Right atrium auricular region (tissue), 2 donors: ENCODE data around the gene LCE3B. TPM values are rescaled to one million over a fixed set of nuclear protein-coding genes. Genes with fewer than 3 reads are reported as not detected.
"Not testable (repeated sequence)": the region's sequence is repeated elsewhere in the genome, so short reads cannot be mapped to it uniquely, and the experiment has no call there.

Source experiments
- DNase-seq: peaks from one replicate; pipeline ENCODE4 v3.0.0-alpha.2; 2019; ENCODE audit warnings: low spot score
- H3K27ac ChIP-seq, 2 donors: fragments of 200-600 bp; sonication (generic); 1 replicate in 1 of 2; 2 replicates in 1 of 2; pipeline ENCODE4 v1.5.1; 2016 to 2019
- H3K27me3 ChIP-seq, 2 donors: fragments of 200-600 bp; sonication (generic); one replicate each; pipeline versions ENCODE4 v1.5.1 to v1.6.0; 2017 to 2019
- H3K36me3 ChIP-seq: fragments of 200-600 bp; sonication (generic); one replicate; pipeline ENCODE4 v1.5.1; 2016
- H3K4me1 ChIP-seq, 2 donors: fragments of 200-600 bp; sonication (generic); one replicate each; pipeline versions ENCODE4 v1.5.1 to v1.6.0; 2017 to 2019
- H3K4me3 ChIP-seq, 2 donors: fragments of 200-600 bp; sonication (generic); 1 replicate in 1 of 2; 2 replicates in 1 of 2; pipeline ENCODE4 v1.5.1; 2017 to 2019; ENCODE audit warnings: mild to moderate bottlenecking in 1 of 2, moderate library complexity in 1 of 2
- H3K9me3 ChIP-seq, 2 donors: fragments of 200-600 bp; sonication (generic); one replicate each; pipeline ENCODE4 v1.5.1; 2019
- CTCF ChIP-seq, 2 donors: fragments of 200-600 bp; sonication (generic); IDR thresholded peaks; one replicate each; pipeline ENCODE4 v1.5.1; 2019; ENCODE audit warnings: antibody characterized with exemption in 2 of 2
- total RNA-seq, 2 donors: library from RNA; depleted of rRNA; stranded (reverse); fragments of >200 nt; gene quantifications; one replicate each; pipeline ENCODE4 v1.1.0, GENCODE V29; 2016

The LCE3B gene
- not detected for total RNA-seq

DNA sequence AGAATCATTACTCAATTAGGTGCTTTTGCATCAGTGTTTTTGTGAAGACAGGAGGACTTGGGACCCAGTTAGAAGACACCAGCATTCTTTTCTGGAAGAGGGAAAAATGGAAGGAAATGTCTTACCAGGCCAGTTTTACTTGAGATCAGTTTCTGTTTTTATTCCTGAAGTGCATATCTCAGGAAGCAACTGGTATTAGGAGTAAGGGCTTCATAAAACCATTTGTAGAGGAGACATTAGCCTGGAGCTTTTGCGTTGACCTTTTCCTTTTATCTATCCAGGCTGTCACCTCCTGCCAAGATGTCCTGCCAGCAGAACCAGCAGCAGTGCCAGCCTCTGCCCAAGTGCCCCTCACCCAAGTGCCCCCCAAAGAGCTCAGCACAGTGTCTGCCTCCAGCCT is at the start of gene LCE3B:
LCE3B (plus strand) TSS at position 301 of the 400 bp plus-strand sequence; CDS start at position 301, 0 bp downstream.
- TF ChIP-seq CTCF (IDR thresholded peaks at IDR 0.05): no peak
- H3K27me3 ChIP-seq: no peaks in the 10 kb centered on the region
- no peak within 1 kb of the TSS for H3K27ac ChIP-seq
- peaks cover 0 to 11% of the 10 kb centered on the region in 2 donors for H3K9me3 ChIP-seq
- no peak for DNase-seq
- no peaks in the 10 kb centered on the region for H3K36me3 ChIP-seq
- H3K4me3 ChIP-seq: no peak within 1 kb of the TSS
- H3K4me1 ChIP-seq: no peaks in the 10 kb centered on the region

GRCh38 chr1:152565115-152565514 is 48.5 kb upstream of the LCE3B start:
- Histone ChIP-seq H3K4me1 (no peaks in the 10 kb centered on the region), H3K4me3 (no peak overlapping the region), H3K27me3 (no peaks in the 10 kb centered on the region), H3K9me3 (peaks cover 0 to 19% of the 10 kb centered on the region in 2 donors), H3K27ac (no peak overlapping the region), H3K36me3 (no peaks in the 10 kb centered on the region)
- DNase-seq: no peak
- TF ChIP-seq CTCF (IDR thresholded peaks at IDR 0.05): no peak

DNA sequence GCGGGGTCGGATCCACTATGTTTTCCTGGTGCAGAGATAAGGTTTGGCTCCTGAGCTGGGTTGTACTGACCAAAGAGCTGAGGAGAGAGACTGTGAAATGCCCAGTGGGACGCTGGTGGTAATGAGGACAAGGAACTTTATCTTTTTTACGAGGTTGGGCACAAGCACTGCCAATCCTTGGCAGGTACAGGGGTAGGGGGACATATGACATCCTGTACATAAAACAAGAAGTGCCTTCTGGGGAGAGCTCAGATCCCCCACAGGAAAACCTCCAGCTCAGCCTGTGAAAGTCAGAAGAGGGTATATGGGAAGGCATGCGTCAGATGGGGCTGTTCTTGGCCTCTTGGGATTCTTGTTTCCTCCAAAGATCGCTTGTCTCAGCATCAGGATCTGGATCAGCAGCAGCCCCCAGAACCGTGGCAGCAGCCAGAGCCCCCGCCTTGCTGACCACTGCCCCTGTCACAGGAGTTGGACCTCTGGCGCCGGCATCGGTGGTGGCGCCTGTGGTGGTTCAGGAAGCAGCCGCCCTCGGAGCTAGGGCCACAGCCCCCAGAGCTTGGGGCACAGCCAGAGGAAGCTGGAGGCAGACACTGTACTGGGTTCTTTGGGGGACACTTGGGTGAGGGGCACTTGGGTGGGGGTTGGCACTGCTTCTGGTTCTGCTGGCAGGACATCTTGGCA is 47.9 kb upstream of the LCE3B start:
- no peaks in the 10 kb centered on the region for H3K27me3 ChIP-seq
- no peaks in the 10 kb centered on the region for H3K4me1 ChIP-seq
- no peak for TF ChIP-seq CTCF (IDR thresholded peaks at IDR 0.05)
- no peak for DNase-seq
- H3K9me3 ChIP-seq: peaks cover 0 to 24% of the 10 kb centered on the region in 2 donors
- no peak overlapping the region for H3K4me3 ChIP-seq
- H3K36me3 ChIP-seq: no peaks in the 10 kb centered on the region
- no peak overlapping the region for H3K27ac ChIP-seq

GRCh38 chr1:152566681-152567080 is 46.9 kb upstream of the LCE3B start, which contains the start of gene LCE3E:
Gene LCE3E (minus strand): TSS chr1:152566780. CDS start chr1:152566208, 572 bp downstream.
- H3K9me3 ChIP-seq: peaks cover 0 to 24% of the 10 kb centered on the region in 2 donors
- H3K4me3 ChIP-seq: no peak within 1 kb of the TSS
- no peaks in the 10 kb centered on the region for H3K36me3 ChIP-seq
- no peak for DNase-seq
- TF ChIP-seq CTCF (IDR thresholded peaks at IDR 0.05): no peak
- no peak within 1 kb of the TSS for H3K27ac ChIP-seq
- no peaks in the 10 kb centered on the region for H3K27me3 ChIP-seq
- no peaks in the 10 kb centered on the region for H3K4me1 ChIP-seq

GRCh38 chr1:152577168-152577567 is 36.4 kb upstream of the LCE3B start:
- no peak overlapping the region for H3K27ac ChIP-seq
- no peak for DNase-seq
- no peak for TF ChIP-seq CTCF (IDR thresholded peaks at IDR 0.05)
- no peaks in the 10 kb centered on the region for H3K4me1 ChIP-seq
- no peaks in the 10 kb centered on the region for H3K27me3 ChIP-seq
- H3K4me3 ChIP-seq: no peak overlapping the region
- H3K36me3 ChIP-seq: no peaks in the 10 kb centered on the region
- H3K9me3 ChIP-seq: no peaks in the 10 kb centered on the region

DNA sequence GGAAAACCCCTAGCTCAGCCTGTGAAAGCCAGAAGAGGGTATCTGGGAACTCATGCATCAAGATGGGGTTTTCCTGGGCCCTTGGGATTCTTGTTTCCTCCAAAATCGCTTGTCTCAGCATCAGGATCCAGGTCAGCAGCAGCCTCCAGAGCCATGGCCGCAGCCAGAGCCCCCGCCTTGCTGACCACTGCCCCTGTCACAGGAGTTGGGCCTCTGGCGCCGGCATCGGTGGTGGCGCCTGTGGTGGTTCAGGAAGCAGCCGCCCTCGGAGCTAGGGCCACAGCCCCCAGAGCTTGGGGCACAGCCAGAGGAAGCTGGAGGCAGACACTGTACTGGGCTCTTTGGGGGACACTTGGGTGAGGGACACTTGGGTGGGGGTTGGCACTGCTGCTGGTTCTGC is 34.1 kb upstream of the LCE3B start:
- not testable (repeated sequence) for DNase-seq, H3K27me3 ChIP-seq, H3K4me3 ChIP-seq

More for the DNA sequence above, 34.1 kb upstream of the LCE3B start:
- H3K36me3 ChIP-seq, H3K9me3 ChIP-seq, H3K4me1 ChIP-seq, H3K27ac ChIP-seq: not testable (repeated sequence)
